H9 (cell line): ENCODE results near the gene DNASE1L3. TPM values are rescaled to one million over a fixed set of nuclear protein-coding genes. Genes with fewer than 3 reads are reported as not detected.

Source experiments
- DNase-seq: peaks from one replicate; pipeline ENCODE4 v3.0.0-alpha.2; 2017
- H2AFZ ChIP-seq: one replicate; pipeline ENCODE4 v1.6.1; 2013; ENCODE audit warnings: mild to moderate bottlenecking, low read length, control low read depth, moderate library complexity
- H2AK5ac ChIP-seq: 2 replicates; pipeline ENCODE4 v1.6.1; 2013; ENCODE audit warnings: low read length, control low read depth, mixed read lengths; ENCODE audit not compliant: insufficient read length
- H2BK120ac ChIP-seq: one replicate; pipeline ENCODE4 v1.6.1; 2013; ENCODE audit warnings: low read depth, mild to moderate bottlenecking, low read length, control low read depth, inconsistent platforms; ENCODE audit not compliant: poor library complexity, severe bottlenecking
- H2BK12ac ChIP-seq: 2 replicates; pipeline ENCODE4 v1.6.1; 2013; ENCODE audit warnings: low read length, control low read depth, mixed read lengths, low read depth; ENCODE audit not compliant: insufficient read length
- H2BK15ac ChIP-seq: 2 replicates; pipeline ENCODE4 v1.6.1; 2013; ENCODE audit warnings: low read depth, low read length, control low read depth
- H2BK20ac ChIP-seq: one replicate; pipeline ENCODE4 v1.6.1; 2013; ENCODE audit warnings: low read depth, mild to moderate bottlenecking, low read length, control low read depth, inconsistent platforms; ENCODE audit not compliant: poor library complexity, severe bottlenecking
- H2BK5ac ChIP-seq: 2 replicates; pipeline ENCODE4 v1.6.1; 2013; ENCODE audit warnings: low read length, control low read depth, mixed read lengths; ENCODE audit not compliant: insufficient read length
- H3K14ac ChIP-seq: 2 replicates; pipeline ENCODE4 v1.6.1; 2013; ENCODE audit warnings: low read length, control low read depth; ENCODE audit not compliant: insufficient read depth
- H3K18ac ChIP-seq: 2 replicates; pipeline ENCODE4 v1.6.1; 2013; ENCODE audit warnings: low read depth, mild to moderate bottlenecking, mixed read lengths, low read length, control low read depth; ENCODE audit not compliant: insufficient read length
- H3K23ac ChIP-seq: 2 replicates; pipeline ENCODE4 v1.6.1; 2013; ENCODE audit warnings: low read length, control low read depth, mixed read lengths, low read depth; ENCODE audit not compliant: insufficient read length
- H3K23me2 ChIP-seq: 2 replicates; pipeline ENCODE4 v1.6.1; 2013; ENCODE audit warnings: low read depth, mild to moderate bottlenecking, mixed read lengths, low read length, control low read depth; ENCODE audit not compliant: insufficient read length, poor library complexity, severe bottlenecking
- H3K27ac ChIP-seq: 2 replicates; pipeline ENCODE4 v1.5.1; 2013; ENCODE audit warnings: low read length, control low read depth, mixed read lengths, low read depth; ENCODE audit not compliant: insufficient read length
- H3K27me3 ChIP-seq: 2 replicates; pipeline ENCODE4 v1.6.1; 2013; ENCODE audit warnings: low read length, control low read depth, inconsistent platforms; ENCODE audit not compliant: insufficient read depth
- H3K4ac ChIP-seq: 2 replicates; pipeline ENCODE4 v1.6.1; 2013; ENCODE audit warnings: low read depth, mild to moderate bottlenecking, control low read depth, inconsistent platforms, low read length, moderate library complexity
- H3K4me1 ChIP-seq: 2 replicates; pipeline ENCODE4 v1.6.1; 2013; ENCODE audit warnings: low read length, control low read depth, inconsistent platforms; ENCODE audit not compliant: insufficient read depth
- H3K4me2 ChIP-seq: 2 replicates; pipeline ENCODE4 v1.6.1; 2013; ENCODE audit warnings: low read length, control low read depth, mixed read lengths; ENCODE audit not compliant: insufficient read length, insufficient read depth
- H3K56ac ChIP-seq: 2 replicates; pipeline ENCODE4 v1.6.1; 2013; ENCODE audit warnings: low read depth, mild to moderate bottlenecking, mixed read lengths, low read length, control low read depth; ENCODE audit not compliant: insufficient read length
- H3K79me1 ChIP-seq: 2 replicates; pipeline ENCODE4 v1.6.1; 2013; ENCODE audit warnings: low read depth, mild to moderate bottlenecking, moderate library complexity, low read length, control low read depth, inconsistent platforms; ENCODE audit not compliant: insufficient read depth, poor library complexity, severe bottlenecking
- H3K79me2 ChIP-seq: 2 replicates; pipeline ENCODE4 v1.6.1; 2013; ENCODE audit warnings: low read length, control low read depth, inconsistent platforms; ENCODE audit not compliant: insufficient read depth
- H3K9ac ChIP-seq: 2 replicates; pipeline ENCODE4 v1.6.1; 2013; ENCODE audit warnings: low read length, control low read depth, mixed read lengths; ENCODE audit not compliant: insufficient read length; ENCODE audit errors: extremely low read depth
- H3K9me3 ChIP-seq: one replicate; pipeline ENCODE4 v1.6.1; 2013; ENCODE audit warnings: low read depth, low read length, inconsistent platforms; ENCODE audit not compliant: control insufficient read depth
- H3T11ph ChIP-seq: one replicate; pipeline ENCODE4 v1.6.1; 2013; ENCODE audit warnings: mild to moderate bottlenecking, low read length, control low read depth, inconsistent platforms
- H4K20me1 ChIP-seq: one replicate; pipeline ENCODE4 v1.6.1; 2013; ENCODE audit not compliant: control insufficient read depth, insufficient read length, insufficient read depth
- H4K5ac ChIP-seq: 2 replicates; pipeline ENCODE4 v1.6.1; 2013; ENCODE audit warnings: low read depth, mild to moderate bottlenecking, mixed read lengths, low read length, control low read depth; ENCODE audit not compliant: insufficient read length
- H4K8ac ChIP-seq: replicated peaks from 2 replicates; pipeline ENCODE4 v1.6.1; 2013; ENCODE audit warnings: low read length, control low read depth, mixed read lengths, low read depth; ENCODE audit not compliant: insufficient read length
- H4K91ac ChIP-seq: 2 replicates; pipeline ENCODE4 v1.6.1; 2013; ENCODE audit warnings: low read depth, mild to moderate bottlenecking, moderate library complexity, mixed read lengths, low read length, control low read depth; ENCODE audit not compliant: insufficient read length
- H3K27ac Mint-ChIP-seq, 3 experiments: 2 replicates in 2 of 3; 3 replicates in 1 of 3; pipeline ENCODE4 v1.8.0; 2020 to 2021; ENCODE audit warnings: mixed read lengths in 3 of 3, mild to moderate bottlenecking in 1 of 3, moderate library complexity in 1 of 3
- H3K27me3 Mint-ChIP-seq: 2 replicates; pipeline ENCODE4 v1.8.0; 2021; ENCODE audit warnings: low read depth, mild to moderate bottlenecking, moderate library complexity, mixed read lengths
- H3K36me3 Mint-ChIP-seq, 3 experiments: 2 replicates in 2 of 3; 3 replicates in 1 of 3; pipeline ENCODE4 v1.8.0; 2020 to 2021; ENCODE audit warnings: low read depth in 3 of 3, mixed read lengths in 3 of 3; ENCODE audit not compliant: insufficient read depth in 1 of 3
- H3K4me1 Mint-ChIP-seq, 2 experiments: 2 replicates each; pipeline ENCODE4 v1.8.0; 2020; ENCODE audit warnings: mixed read lengths in 2 of 2
- H3K4me3 Mint-ChIP-seq, 2 experiments: 2 replicates in 1 of 2; 3 replicates in 1 of 2; pipeline ENCODE4 v1.8.0; 2020 to 2021; ENCODE audit warnings: mild to moderate bottlenecking in 2 of 2, mixed read lengths in 2 of 2, moderate library complexity in 1 of 2
- H3K9me3 Mint-ChIP-seq, 2 experiments: 2 replicates in 1 of 2; 3 replicates in 1 of 2; pipeline ENCODE4 v1.8.0; 2020; ENCODE audit warnings: mild to moderate bottlenecking in 2 of 2, mixed read lengths in 2 of 2, moderate library complexity in 1 of 2
- WGBS: extraction: QIAGEN DNeasy Blood & Tissue Kit; methylation state at CpG from one replicate; pipeline ENCODE4 v1.1.7; 2013; ENCODE audit warnings: missing lambda C conversion rate, low lambda C conversion rate, mixed read lengths; ENCODE audit not compliant: insufficient read length; ENCODE audit errors: extremely low coverage; 5-methylcytosine and 5-hydroxymethylcytosine counted together
- total RNA-seq: library from RNA; stranded (reverse); gene quantifications from 2 replicates; pipeline ENCODE4 v1.2.1, GENCODE V29; 2021
- TF ChIP-seq, protein P1 (sequence below): fragments of 200-600 bp; sonication (generic); conservative IDR thresholded peaks from 3 replicates; pipeline ENCODE4 v1.8.0; 2021; ENCODE audit warnings: antibody characterized with exemption, mild to moderate bottlenecking

Gene DNASE1L3
- total RNA-seq, 1 experiment from 2014 or later, result not detected

GRCh38 chr3:58173029-58173668, 37.6 kb downstream of the DNASE1L3 start:
- Mint-ChIP-seq H3K36me3 (peaks cover 8 to 34% (median 24%) of the 10 kb centered on the region in 3 experiments), H3K27me3 (peaks cover 5% of the 10 kb centered on the region), H3K4me3 (no peak overlapping the region), H3K4me1 (peaks cover 29 to 43% of the 10 kb centered on the region in 2 experiments), H3K27ac (peak overlapping the region in 2 of 3 experiments; percentile 81 to 94; a peak in 4 of 7 replicates), H3K9me3 (no peaks in the 10 kb centered on the region)
- H3K14ac ChIP-seq, result no peak overlapping the region; the same call in 1 of the 2 replicates
- no peaks in the 10 kb centered on the region for H3K79me1 ChIP-seq
- no peak overlapping the region for H3K56ac ChIP-seq
- no CpG with 5 or more reads among the region's 14 CpGs for WGBS
- H3K9me3 ChIP-seq, result no peaks in the 10 kb centered on the region
- no peak overlapping the region for H2BK5ac ChIP-seq
- peaks cover 4% of the 10 kb centered on the region for H3K23me2 ChIP-seq
- H3T11ph ChIP-seq, result no peak overlapping the region
- DNase-seq, result no peak
- peak overlapping the region; percentile 24 for H3K18ac ChIP-seq
- TF ChIP-seq, protein P1, sequence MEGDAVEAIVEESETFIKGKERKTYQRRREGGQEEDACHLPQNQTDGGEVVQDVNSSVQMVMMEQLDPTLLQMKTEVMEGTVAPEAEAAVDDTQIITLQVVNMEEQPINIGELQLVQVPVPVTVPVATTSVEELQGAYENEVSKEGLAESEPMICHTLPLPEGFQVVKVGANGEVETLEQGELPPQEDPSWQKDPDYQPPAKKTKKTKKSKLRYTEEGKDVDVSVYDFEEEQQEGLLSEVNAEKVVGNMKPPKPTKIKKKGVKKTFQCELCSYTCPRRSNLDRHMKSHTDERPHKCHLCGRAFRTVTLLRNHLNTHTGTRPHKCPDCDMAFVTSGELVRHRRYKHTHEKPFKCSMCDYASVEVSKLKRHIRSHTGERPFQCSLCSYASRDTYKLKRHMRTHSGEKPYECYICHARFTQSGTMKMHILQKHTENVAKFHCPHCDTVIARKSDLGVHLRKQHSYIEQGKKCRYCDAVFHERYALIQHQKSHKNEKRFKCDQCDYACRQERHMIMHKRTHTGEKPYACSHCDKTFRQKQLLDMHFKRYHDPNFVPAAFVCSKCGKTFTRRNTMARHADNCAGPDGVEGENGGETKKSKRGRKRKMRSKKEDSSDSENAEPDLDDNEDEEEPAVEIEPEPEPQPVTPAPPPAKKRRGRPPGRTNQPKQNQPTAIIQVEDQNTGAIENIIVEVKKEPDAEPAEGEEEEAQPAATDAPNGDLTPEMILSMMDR, result no peak
- no peak overlapping the region for H2BK12ac ChIP-seq
- H3K79me2 ChIP-seq, result no peaks in the 10 kb centered on the region
- no peak overlapping the region for H2AK5ac ChIP-seq
- H3K4me1 ChIP-seq, result peaks cover 3% of the 10 kb centered on the region; the same call in 1 of the 2 replicates
- H4K20me1 ChIP-seq, result no peaks in the 10 kb centered on the region
- no peak overlapping the region for H4K91ac ChIP-seq
- no peak overlapping the region for H3K27ac ChIP-seq
- H3K4ac ChIP-seq, result no peak overlapping the region
- H2BK120ac ChIP-seq, result no peak overlapping the region
- no peak overlapping the region for H3K4me2 ChIP-seq
- no peak overlapping the region for H4K8ac ChIP-seq
- H3K27me3 ChIP-seq, result no peaks in the 10 kb centered on the region
- H4K5ac ChIP-seq, result no peak overlapping the region
- no peak overlapping the region for H3K23ac ChIP-seq
- no peak overlapping the region for H2BK15ac ChIP-seq
- H3K9ac ChIP-seq, result no peak overlapping the region
- no peak overlapping the region for H2AFZ ChIP-seq
- H2BK20ac ChIP-seq, result no peak overlapping the region
